Left lobe of liver (tissue), 2 donors: ENCODE results near the gene GIMAP1. TPM values are rescaled to one million over a fixed set of nuclear protein-coding genes. Genes with fewer than 3 reads are reported as not detected.

Experiments
- ATAC-seq: fragments of 200-7000 bp; cut with Tn5 transposase; one replicate; pipeline ENCODE4 v1.9.1; 2020; ENCODE audit warnings: mild to moderate bottlenecking, moderate library complexity
- DNase-seq: peaks from one replicate; pipeline ENCODE4 v3.0.0-alpha.2; 2020; ENCODE audit warnings: low spot score
- total RNA-seq: library from RNA; stranded (reverse); gene quantifications from one replicate; pipeline ENCODE4 v1.2.1, GENCODE V29; 2021
- donor health status: DM: no; HTN: no; CAD: no; lungs with moderate emphysema.
- donor health status: DM: no; HTN: yes; CAD: no.

The GIMAP1 gene
- total RNA-seq, 1 donor from 2014 or later = 1.4 TPM

- DNase-seq (no peak), ATAC-seq (no peak)
Observed at GRCh38 chr7:150721970-150722373, 5.6 kb downstream of the GIMAP1 start.

- no peak for ATAC-seq
Observed at GRCh38 chr7:150722431-150722931, 6.1 kb downstream of the GIMAP1 start.

GRCh38 chr7:150723467-150723866, 7.1 kb downstream of the GIMAP1 start:
- DNase-seq = no peak
- peak; percentile 57 for ATAC-seq

More at GRCh38 chr7:150722431-150722931, 6.1 kb downstream of the GIMAP1 start:
- no peak for DNase-seq

- ATAC-seq (peak; percentile 92), DNase-seq (peak; percentile 87)
Observed at GRCh38 chr7:150727381-150727780, 11.0 kb downstream of the GIMAP1 start.

- ATAC-seq (no peak), DNase-seq (no peak)
Observed at GRCh38 chr7:150728011-150728410, 11.6 kb downstream of the GIMAP1 start.

- ATAC-seq (no peak), DNase-seq (no peak)
Observed at GRCh38 chr7:150728609-150729008, 12.2 kb downstream of the GIMAP1 start.

- DNase-seq (no peak), ATAC-seq (no peak)
Observed at GRCh38 chr7:150731916-150732315, 15.5 kb downstream of the GIMAP1 start.

- DNase-seq (no peak), ATAC-seq (no peak)
Observed at GRCh38 chr7:150732786-150733481, 16.5 kb downstream of the GIMAP1 start.

- no peak for ATAC-seq
- no peak for DNase-seq
Observed at GRCh38 chr7:150733482-150734095, 17.2 kb downstream of the GIMAP1 start.

GRCh38 chr7:150734254-150734653, 17.8 kb downstream of the GIMAP1 start:
- DNase-seq (no peak), ATAC-seq (no peak)

GRCh38 chr7:150735596-150736358, 19.4 kb downstream of the GIMAP1 start:
- ATAC-seq = no peak
- DNase-seq = no peak

GRCh38 chr7:150736864-150737263, 20.5 kb downstream of the GIMAP1 start:
- ATAC-seq (no peak), DNase-seq (no peak)

- DNase-seq (no peak), ATAC-seq (peak; percentile 44)
Observed at GRCh38 chr7:150737265-150738055, 21.0 kb downstream of the GIMAP1 start, which contains the start of gene GIMAP5. GIMAP5 (plus strand) TSS chr7:150737418; CDS start chr7:150740885, 3,467 bp downstream.

GRCh38 chr7:150738092-150738491, 21.7 kb downstream of the GIMAP1 start:
- no peak for ATAC-seq
- no peak for DNase-seq

- DNase-seq (no peak), ATAC-seq (peak; percentile 34)
Observed at GRCh38 chr7:150738591-150739001, 22.2 kb downstream of the GIMAP1 start.

- ATAC-seq (peak; percentile 89), DNase-seq (no peak)
Observed at GRCh38 chr7:150739033-150739432, 22.6 kb downstream of the GIMAP1 start.

- no peak for DNase-seq
- no peak for ATAC-seq
Observed at GRCh38 chr7:150740053-150740452, 23.6 kb downstream of the GIMAP1 start.

- DNase-seq (no peak), ATAC-seq (no peak)
Observed at GRCh38 chr7:150742286-150742968, 26.0 kb downstream of the GIMAP1 start.

GRCh38 chr7:150744041-150744656, 27.7 kb downstream of the GIMAP1 start:
- DNase-seq (no peak), ATAC-seq (no peak)

- DNase-seq (no peak), ATAC-seq (no peak)
Observed at GRCh38 chr7:150745086-150745485, 28.7 kb downstream of the GIMAP1 start.
